Prostate gland (tissue), 2 donors: ENCODE results near the gene RIT2. TPM values are rescaled to one million over a fixed set of nuclear protein-coding genes. Genes with fewer than 3 reads are reported as not detected.

Experiments used
- DNase-seq: peaks from one replicate; pipeline ENCODE4 v3.0.0-alpha.2; 2019; ENCODE audit warnings: low spot score
- H3K27ac ChIP-seq, 2 donors: fragments of 200-600 bp; sonication (generic); 2 replicates each; pipeline ENCODE4 v1.5.1; 2017 to 2019
- H3K27me3 ChIP-seq: fragments of 200-600 bp; sonication (generic); replicated peaks from 2 replicates; pipeline ENCODE4 v1.5.1; 2019; ENCODE audit not compliant: insufficient read depth
- H3K36me3 ChIP-seq, 2 donors: fragments of 200-600 bp; sonication (generic); 1 replicate in 1 of 2; 2 replicates in 1 of 2; pipeline versions ENCODE4 v1.5.1 to v1.8.1; 2017 to 2019
- H3K4me1 ChIP-seq: fragments of 200-600 bp; sonication (generic); replicated peaks from 2 replicates; pipeline ENCODE4 v1.5.1; 2019
- H3K4me3 ChIP-seq, 2 donors: fragments of 200-600 bp; sonication (generic); 2 replicates each; pipeline ENCODE4 v1.5.1; 2017 to 2019
- H3K9me3 ChIP-seq: fragments of 200-600 bp; sonication (generic); 2 replicates; pipeline ENCODE4 v1.5.1; 2017
- CTCF ChIP-seq, 4 experiments: fragments of 200-600 bp in 2 of 4; fragments of 450-650 bp in 2 of 4; sonication (generic) in 2 of 4; IDR thresholded peaks; 1 replicate in 3 of 4; 2 replicates in 1 of 4; pipeline ENCODE4 v1.5.1; 2016 to 2019; ENCODE audit warnings: antibody characterized with exemption in 4 of 4, mild to moderate bottlenecking in 2 of 4, moderate library complexity in 2 of 4
- POLR2A ChIP-seq: fragments of 450-650 bp; IDR thresholded peaks from one replicate; pipeline ENCODE4 v1.6.1; 2016; ENCODE audit warnings: antibody characterized with exemption, mild to moderate bottlenecking
- POLR2AphosphoS5 ChIP-seq: sonication (generic); formaldehyde crosslinking; IDR thresholded peaks from one replicate; pipeline ENCODE4 v1.6.1; 2017; ENCODE audit warnings: antibody characterized with exemption
- WGBS: methylation state at CpG from one replicate; pipeline ENCODE4 v1.1.5; 2018; 5-methylcytosine and 5-hydroxymethylcytosine counted together
- intact Hi-C: fragments of 100-400 bp; cut with DNase I; formaldehyde crosslinking; loops from one replicate; pipeline ENCODE4 v1.14.2; 2022
- total RNA-seq, 2 donors: library from RNA; depleted of rRNA; stranded (reverse); fragments of >200 nt; gene quantifications; one replicate each; pipeline ENCODE4 v1.1.0, GENCODE V29; 2016

The RIT2 gene
- total RNA-seq, 2 donors from 2014 or later = not detected

- TF ChIP-seq POLR2A (no peak), POLR2AphosphoS5 (no peak), CTCF (IDR thresholded peaks at IDR 0.05) (no peak)
- no peak overlapping the region for H3K27ac ChIP-seq
- H3K4me1 ChIP-seq = no peaks in the 10 kb centered on the region
- H3K27me3 ChIP-seq = no peaks in the 10 kb centered on the region
- H3K36me3 ChIP-seq = no peaks in the 10 kb centered on the region
- 37% methylated on average over 1 of the region's 1 CpG for WGBS
- DNase-seq = no peak
- intact Hi-C loops = no loop called here
- H3K4me3 ChIP-seq = no peak overlapping the region
- no peaks in the 10 kb centered on the region for H3K9me3 ChIP-seq
Measured at GRCh38 chr18:42736074-42736473, 379.4 kb downstream of the RIT2 start.

- 94% methylated on average over 3 of the region's 3 CpGs for WGBS
- H3K4me1 ChIP-seq = no peaks in the 10 kb centered on the region
- no peaks in the 10 kb centered on the region for H3K9me3 ChIP-seq
- no peaks in the 10 kb centered on the region for H3K36me3 ChIP-seq
- H3K27me3 ChIP-seq = no peaks in the 10 kb centered on the region
- intact Hi-C loops = no loop called here
- no peak for TF ChIP-seq POLR2A
- no peak for TF ChIP-seq CTCF (IDR thresholded peaks at IDR 0.05)
- no peak for TF ChIP-seq POLR2AphosphoS5
- H3K4me3 ChIP-seq = no peak overlapping the region
- no peak overlapping the region for H3K27ac ChIP-seq
- DNase-seq = no peak
Measured at GRCh38 chr18:42734520-42734919, 381.0 kb downstream of the RIT2 start.

DNA sequence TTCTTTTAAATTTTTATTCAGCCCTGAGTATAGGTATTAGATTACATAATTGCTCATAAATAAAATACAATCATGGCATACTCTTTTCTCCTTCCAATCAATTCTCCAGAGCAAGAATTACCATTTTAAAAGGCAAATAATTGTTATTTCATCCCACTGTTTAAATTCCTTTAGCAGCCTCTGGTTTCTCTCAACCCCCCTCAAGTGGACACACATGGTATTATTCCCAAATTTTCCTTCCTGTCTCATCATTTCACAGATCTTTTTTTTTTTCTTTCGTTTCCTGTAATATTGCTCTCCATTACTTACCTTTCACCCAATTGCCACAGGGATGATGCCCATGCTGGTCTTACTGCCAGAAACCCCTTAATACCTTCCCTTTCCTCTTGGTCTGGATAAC lies 385.2 kb downstream of the RIT2 start:
- TF ChIP-seq POLR2A (no peak), CTCF (IDR thresholded peaks at IDR 0.05) (no peak), POLR2AphosphoS5 (no peak)
- no peak overlapping the region for H3K27ac ChIP-seq
- H3K36me3 ChIP-seq = no peaks in the 10 kb centered on the region
- H3K27me3 ChIP-seq = no peaks in the 10 kb centered on the region
- DNase-seq = no peak
- H3K4me3 ChIP-seq = no peak overlapping the region
- no peaks in the 10 kb centered on the region for H3K4me1 ChIP-seq
- intact Hi-C loops = no loop called here
- 67% methylated on average over 1 of the region's 1 CpG for WGBS
- H3K9me3 ChIP-seq = no peaks in the 10 kb centered on the region

- no peaks in the 10 kb centered on the region for H3K4me1 ChIP-seq
- H3K36me3 ChIP-seq = no peaks in the 10 kb centered on the region
- no peak overlapping the region for H3K4me3 ChIP-seq
- no peaks in the 10 kb centered on the region for H3K9me3 ChIP-seq
- H3K27ac ChIP-seq = no peak overlapping the region
- intact Hi-C loops = no loop called here
- 83% methylated on average over 6 of the region's 6 CpGs for WGBS
- no peak for DNase-seq
- H3K27me3 ChIP-seq = no peaks in the 10 kb centered on the region
- TF ChIP-seq POLR2A (no peak), CTCF (IDR thresholded peaks at IDR 0.05) (no peak), POLR2AphosphoS5 (no peak)
Measured at GRCh38 chr18:42719221-42719620, 396.3 kb downstream of the RIT2 start.

- H3K9me3 ChIP-seq = no peaks in the 10 kb centered on the region
- intact Hi-C loops = no loop called here
- H3K36me3 ChIP-seq = no peaks in the 10 kb centered on the region
- no peaks in the 10 kb centered on the region for H3K4me1 ChIP-seq
- TF ChIP-seq POLR2A (no peak), CTCF (IDR thresholded peaks at IDR 0.05) (no peak), POLR2AphosphoS5 (no peak)
- WGBS = 36% methylated on average over 1 of the region's 1 CpG
- H3K27ac ChIP-seq = no peak overlapping the region
- no peak for DNase-seq
- no peaks in the 10 kb centered on the region for H3K27me3 ChIP-seq
- no peak overlapping the region for H3K4me3 ChIP-seq
Measured at GRCh38 chr18:42712065-42712464, 403.4 kb downstream of the RIT2 start.
